Suprapubic skin (tissue), 3 donors: ENCODE measurements around the gene NCAPG2.

ENCODE experiments used
- CTCF ChIP-seq, 2 donors: fragments of 200-600 bp in 1 of 2; fragments of 450-650 bp in 1 of 2; sonication (generic) in 1 of 2; IDR thresholded peaks; one replicate each; pipeline ENCODE4 v1.5.1; 2016 to 2019; ENCODE audit warnings: antibody characterized with exemption in 2 of 2, mild to moderate bottlenecking in 1 of 2, moderate library complexity in 1 of 2
- POLR2A ChIP-seq, 2 donors: fragments of 450-650 bp; IDR thresholded peaks; one replicate each; pipeline ENCODE4 v1.6.1; 2017; ENCODE audit warnings: antibody characterized with exemption in 2 of 2, mild to moderate bottlenecking in 2 of 2, moderate library complexity in 2 of 2

- TF ChIP-seq POLR2A (IDR thresholded peaks at IDR 0.05) = no peak
- no peak for TF ChIP-seq CTCF (IDR thresholded peaks at IDR 0.05)
Observed at GRCh38 chr7:158748335-158748734, 43.7 kb upstream of the NCAPG2 start.
